Measurements from ENCODE around the gene CCDC3.

- TF ChIP-seq EZH2 (IDR thresholded peaks at IDR 0.05; ENCODE audit: low read depth, low read length, severe bottlenecking) (no peak), POU5F1 (IDR thresholded peaks at IDR 0.05; ENCODE audit: low read depth, low read length) (no peak), TAF1 (IDR thresholded peaks at IDR 0.05; ENCODE audit: low read depth, low read length) (no peak), CREB1 (IDR thresholded peaks at IDR 0.05) (no peak), YY1 (IDR thresholded peaks at IDR 0.05; ENCODE audit: low read depth, low read length) (no peak), JUN (IDR thresholded peaks at IDR 0.05; ENCODE audit: low read depth, low read length) (no peak), SRF (IDR thresholded peaks at IDR 0.05; ENCODE audit: low read depth, low read length) (no peak)
- TF ChIP-seq, protein P1, sequence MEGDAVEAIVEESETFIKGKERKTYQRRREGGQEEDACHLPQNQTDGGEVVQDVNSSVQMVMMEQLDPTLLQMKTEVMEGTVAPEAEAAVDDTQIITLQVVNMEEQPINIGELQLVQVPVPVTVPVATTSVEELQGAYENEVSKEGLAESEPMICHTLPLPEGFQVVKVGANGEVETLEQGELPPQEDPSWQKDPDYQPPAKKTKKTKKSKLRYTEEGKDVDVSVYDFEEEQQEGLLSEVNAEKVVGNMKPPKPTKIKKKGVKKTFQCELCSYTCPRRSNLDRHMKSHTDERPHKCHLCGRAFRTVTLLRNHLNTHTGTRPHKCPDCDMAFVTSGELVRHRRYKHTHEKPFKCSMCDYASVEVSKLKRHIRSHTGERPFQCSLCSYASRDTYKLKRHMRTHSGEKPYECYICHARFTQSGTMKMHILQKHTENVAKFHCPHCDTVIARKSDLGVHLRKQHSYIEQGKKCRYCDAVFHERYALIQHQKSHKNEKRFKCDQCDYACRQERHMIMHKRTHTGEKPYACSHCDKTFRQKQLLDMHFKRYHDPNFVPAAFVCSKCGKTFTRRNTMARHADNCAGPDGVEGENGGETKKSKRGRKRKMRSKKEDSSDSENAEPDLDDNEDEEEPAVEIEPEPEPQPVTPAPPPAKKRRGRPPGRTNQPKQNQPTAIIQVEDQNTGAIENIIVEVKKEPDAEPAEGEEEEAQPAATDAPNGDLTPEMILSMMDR (IDR thresholded peaks at IDR 0.05; ENCODE audit: control extremely low read depth in 1 of 3, insufficient read depth in 1 of 3, low read depth in 1 of 3, low read length in 3 of 3) = no peak
Measured at GRCh38 chr10:12941966-12942365, 59.5 kb downstream of the CCDC3 start.

All from H1 (cell line).